ENCODE measurements around the gene NAA25.

DNA sequence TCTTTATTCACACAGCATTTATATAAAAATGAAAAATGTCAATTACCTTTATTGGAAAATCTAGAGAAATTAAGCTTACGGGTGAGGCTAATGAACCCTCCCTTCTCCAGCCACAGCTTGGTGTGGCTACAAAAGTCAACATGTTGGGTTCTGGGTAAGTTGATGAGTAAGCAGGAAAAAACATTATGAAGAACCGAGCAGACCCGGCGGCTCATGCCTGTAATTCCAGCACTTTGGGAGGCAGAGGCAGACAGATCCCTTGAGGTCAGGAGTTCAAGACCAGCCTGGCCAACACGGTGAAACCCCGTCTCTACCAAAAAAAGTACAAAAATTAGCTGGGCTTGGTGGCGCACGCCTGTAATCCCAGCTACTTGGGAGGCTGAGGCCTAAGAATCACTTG is 10.9 kb downstream of the NAA25 start:
- TF ChIP-seq, protein P1, sequence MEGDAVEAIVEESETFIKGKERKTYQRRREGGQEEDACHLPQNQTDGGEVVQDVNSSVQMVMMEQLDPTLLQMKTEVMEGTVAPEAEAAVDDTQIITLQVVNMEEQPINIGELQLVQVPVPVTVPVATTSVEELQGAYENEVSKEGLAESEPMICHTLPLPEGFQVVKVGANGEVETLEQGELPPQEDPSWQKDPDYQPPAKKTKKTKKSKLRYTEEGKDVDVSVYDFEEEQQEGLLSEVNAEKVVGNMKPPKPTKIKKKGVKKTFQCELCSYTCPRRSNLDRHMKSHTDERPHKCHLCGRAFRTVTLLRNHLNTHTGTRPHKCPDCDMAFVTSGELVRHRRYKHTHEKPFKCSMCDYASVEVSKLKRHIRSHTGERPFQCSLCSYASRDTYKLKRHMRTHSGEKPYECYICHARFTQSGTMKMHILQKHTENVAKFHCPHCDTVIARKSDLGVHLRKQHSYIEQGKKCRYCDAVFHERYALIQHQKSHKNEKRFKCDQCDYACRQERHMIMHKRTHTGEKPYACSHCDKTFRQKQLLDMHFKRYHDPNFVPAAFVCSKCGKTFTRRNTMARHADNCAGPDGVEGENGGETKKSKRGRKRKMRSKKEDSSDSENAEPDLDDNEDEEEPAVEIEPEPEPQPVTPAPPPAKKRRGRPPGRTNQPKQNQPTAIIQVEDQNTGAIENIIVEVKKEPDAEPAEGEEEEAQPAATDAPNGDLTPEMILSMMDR (conservative IDR thresholded peaks at IDR 0.05; ENCODE audit: low read depth, low read length) = no peak
- TF ChIP-seq MAZ (IDR thresholded peaks at IDR 0.05; ENCODE audit: borderline replicate concordance, low read depth, low read length) = no peak
- TF ChIP-seq POLR2A (IDR thresholded peaks at IDR 0.05; ENCODE audit: low read depth, low read length) = no peak
- TF ChIP-seq USF2 (IDR thresholded peaks at IDR 0.05; ENCODE audit: low read depth, low read length) = no peak
- TF ChIP-seq RCOR1 (IDR thresholded peaks at IDR 0.05; ENCODE audit: insufficient replicate concordance, low read length) = no peak
- TF ChIP-seq MAFK (IDR thresholded peaks at IDR 0.05; ENCODE audit: low read depth, low read length) = no peak
- TF ChIP-seq CEBPB (IDR thresholded peaks at IDR 0.05; ENCODE audit: low read depth, low read length) = no peak
- TF ChIP-seq, protein P2, sequence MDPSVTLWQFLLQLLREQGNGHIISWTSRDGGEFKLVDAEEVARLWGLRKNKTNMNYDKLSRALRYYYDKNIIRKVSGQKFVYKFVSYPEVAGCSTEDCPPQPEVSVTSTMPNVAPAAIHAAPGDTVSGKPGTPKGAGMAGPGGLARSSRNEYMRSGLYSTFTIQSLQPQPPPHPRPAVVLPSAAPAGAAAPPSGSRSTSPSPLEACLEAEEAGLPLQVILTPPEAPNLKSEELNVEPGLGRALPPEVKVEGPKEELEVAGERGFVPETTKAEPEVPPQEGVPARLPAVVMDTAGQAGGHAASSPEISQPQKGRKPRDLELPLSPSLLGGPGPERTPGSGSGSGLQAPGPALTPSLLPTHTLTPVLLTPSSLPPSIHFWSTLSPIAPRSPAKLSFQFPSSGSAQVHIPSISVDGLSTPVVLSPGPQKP (IDR thresholded peaks at IDR 0.05; ENCODE audit: borderline replicate concordance, low read depth, low read length) = no peak
- TF ChIP-seq SMC3 (IDR thresholded peaks at IDR 0.05; ENCODE audit: low read depth, low read length) = no peak

Measured in IMR-90 (cell line).